ENCODE measurements around the gene SCART1.
"Not testable (repeated sequence)": the region's sequence is repeated elsewhere in the genome, so short reads cannot be mapped to it uniquely, and the experiment has no call there.

DNA sequence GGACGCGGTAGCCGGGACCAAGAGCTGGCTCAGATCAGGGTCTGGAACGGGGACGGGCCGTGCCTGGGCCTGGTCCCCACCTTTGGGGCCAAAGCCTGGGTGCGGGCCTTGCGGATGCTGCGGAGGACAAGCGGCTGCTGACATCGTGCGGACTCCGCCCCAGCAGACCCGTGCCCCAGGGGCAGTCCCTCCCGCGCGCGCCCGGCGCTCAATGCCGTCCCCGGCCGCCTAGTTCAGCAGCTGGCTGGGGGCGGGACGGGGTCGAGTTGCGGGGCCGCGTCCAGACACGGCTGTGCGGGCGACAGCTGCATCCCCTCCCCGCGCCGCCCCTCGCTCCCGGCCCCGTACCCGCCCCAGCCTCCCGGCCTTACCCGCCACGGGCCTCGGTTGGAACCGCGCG, 29.6 kb upstream of the SCART1 start:
- TF ChIP-seq, protein P1, sequence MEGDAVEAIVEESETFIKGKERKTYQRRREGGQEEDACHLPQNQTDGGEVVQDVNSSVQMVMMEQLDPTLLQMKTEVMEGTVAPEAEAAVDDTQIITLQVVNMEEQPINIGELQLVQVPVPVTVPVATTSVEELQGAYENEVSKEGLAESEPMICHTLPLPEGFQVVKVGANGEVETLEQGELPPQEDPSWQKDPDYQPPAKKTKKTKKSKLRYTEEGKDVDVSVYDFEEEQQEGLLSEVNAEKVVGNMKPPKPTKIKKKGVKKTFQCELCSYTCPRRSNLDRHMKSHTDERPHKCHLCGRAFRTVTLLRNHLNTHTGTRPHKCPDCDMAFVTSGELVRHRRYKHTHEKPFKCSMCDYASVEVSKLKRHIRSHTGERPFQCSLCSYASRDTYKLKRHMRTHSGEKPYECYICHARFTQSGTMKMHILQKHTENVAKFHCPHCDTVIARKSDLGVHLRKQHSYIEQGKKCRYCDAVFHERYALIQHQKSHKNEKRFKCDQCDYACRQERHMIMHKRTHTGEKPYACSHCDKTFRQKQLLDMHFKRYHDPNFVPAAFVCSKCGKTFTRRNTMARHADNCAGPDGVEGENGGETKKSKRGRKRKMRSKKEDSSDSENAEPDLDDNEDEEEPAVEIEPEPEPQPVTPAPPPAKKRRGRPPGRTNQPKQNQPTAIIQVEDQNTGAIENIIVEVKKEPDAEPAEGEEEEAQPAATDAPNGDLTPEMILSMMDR (IDR thresholded peaks at IDR 0.05 in 2 of 3, conservative IDR thresholded peaks at IDR 0.05 in 1 of 3; ENCODE audit: borderline replicate concordance in 1 of 3, insufficient read depth in 1 of 3, low read depth in 2 of 3, low read length in 2 of 3) = not testable (repeated sequence)
- not testable (repeated sequence) for TF ChIP-seq TCF7L2 (IDR thresholded peaks at IDR 0.05; ENCODE audit: borderline replicate concordance, extremely low read depth, insufficient read depth, insufficient read length); POLR2AphosphoS5 (IDR thresholded peaks at IDR 0.05; ENCODE audit: low read depth, low read length); POLR2A (IDR thresholded peaks at IDR 0.05; ENCODE audit: borderline replicate concordance, extremely low read depth, insufficient read depth, insufficient read length); ELF1 (IDR thresholded peaks at IDR 0.05; ENCODE audit: borderline replicate concordance, low read depth); EZH2 (IDR thresholded peaks at IDR 0.05); YY1 (IDR thresholded peaks at IDR 0.05; ENCODE audit: extremely low read depth, insufficient replicate concordance, low read depth, low read length); ZFX (IDR thresholded peaks at IDR 0.05)

Data from HCT116 (cell line).